Erythroblast (primary cell): ENCODE results near the gene SHKBP1.

Source experiments
- GATA1 ChIP-seq: IDR thresholded peaks from 2 replicates; pipeline ENCODE4 v1.6.1; 2011; ENCODE audit warnings: low read depth, mild to moderate bottlenecking, control low read depth, low read length, moderate library complexity
- POLR2A ChIP-seq: IDR thresholded peaks from 2 replicates; pipeline ENCODE4 v1.6.1; 2011; ENCODE audit warnings: mild to moderate bottlenecking, low read length

- no peak for TF ChIP-seq POLR2A
- TF ChIP-seq GATA1 = no peak
Observed at GRCh38 chr19:40542202-40542859, 34.3 kb upstream of the SHKBP1 start.
